HEK293T (cell line): ENCODE measurements around the gene OR4K14.
"Not testable (repeated sequence)": the region's sequence is repeated elsewhere in the genome, so short reads cannot be mapped to it uniquely, and the experiment has no call there.

Experiments used
- CTCF ChIA-PET: fragments of 350-600 bp; formaldehyde crosslinking; extraction: SDS; loops from one replicate; lab custom pipeline; 2021; ENCODE audit warnings: antibody characterized with exemption, inconsistent platforms; lab: Yijun Ruan, JAX
- POLR2A ChIA-PET: fragments of 350-600 bp; formaldehyde crosslinking; extraction: SDS; loops from one replicate; lab custom pipeline; 2020; ENCODE audit warnings: antibody characterized with exemption, inconsistent platforms; lab: Yijun Ruan, JAX
- DNase-seq: peaks from one replicate; pipeline ENCODE4 v3.0.0; 2012; ENCODE audit warnings: mixed read lengths; ENCODE audit errors: extremely low spot score
- ARNT ChIP-seq: fragments of 450-650 bp; IDR thresholded peaks from 2 replicates; pipeline ENCODE4 v1.6.1; 2017; ENCODE audit warnings: mild to moderate bottlenecking
- BHLHE40 ChIP-seq: fragments of 450-650 bp; IDR thresholded peaks from 2 replicates; pipeline ENCODE4 v1.6.1; 2016; ENCODE audit warnings: mild to moderate bottlenecking, moderate library complexity, borderline replicate concordance
- CTBP1 ChIP-seq: fragments of 450-650 bp; IDR thresholded peaks from 2 replicates; pipeline ENCODE4 v1.6.1; 2016; ENCODE audit warnings: borderline replicate concordance
- FOXA1 ChIP-seq: fragments of 450-650 bp; IDR thresholded peaks from 2 replicates; pipeline ENCODE4 v1.6.1; 2016; ENCODE audit warnings: mild to moderate bottlenecking
- FOXK2 ChIP-seq: fragments of 450-650 bp; IDR thresholded peaks from 2 replicates; pipeline ENCODE4 v1.6.1; 2016; ENCODE audit warnings: mild to moderate bottlenecking
- FOXM1 ChIP-seq: fragments of 450-650 bp; IDR thresholded peaks from 2 replicates; pipeline ENCODE4 v1.6.1; 2017; ENCODE audit warnings: mild to moderate bottlenecking, borderline replicate concordance
- HDGF ChIP-seq: fragments of 450-650 bp; IDR thresholded peaks from 2 replicates; pipeline ENCODE4 v1.6.1; 2017; ENCODE audit warnings: antibody characterized with exemption, borderline replicate concordance
- L3MBTL2 ChIP-seq: fragments of 450-650 bp; conservative IDR thresholded peaks from 2 replicates; pipeline ENCODE4 v1.6.1; 2016; ENCODE audit warnings: mild to moderate bottlenecking
- LEF1 ChIP-seq: fragments of 450-650 bp; IDR thresholded peaks from 2 replicates; pipeline ENCODE4 v1.6.1; 2017; ENCODE audit warnings: mild to moderate bottlenecking, borderline replicate concordance
- NFRKB ChIP-seq: fragments of 450-650 bp; IDR thresholded peaks from 2 replicates; pipeline ENCODE4 v1.6.1; 2016; ENCODE audit warnings: mild to moderate bottlenecking, moderate library complexity
- PKNOX1 ChIP-seq: fragments of 450-650 bp; IDR thresholded peaks from 2 replicates; pipeline ENCODE4 v1.6.1; 2016
- SP1 ChIP-seq: fragments of 450-650 bp; IDR thresholded peaks from 2 replicates; pipeline ENCODE4 v1.6.1; 2017
- SUZ12 ChIP-seq: fragments of 450-650 bp; IDR thresholded peaks from 2 replicates; pipeline ENCODE4 v1.6.1; 2016; ENCODE audit warnings: mild to moderate bottlenecking
- TARDBP ChIP-seq: fragments of 450-650 bp; IDR thresholded peaks from 2 replicates; pipeline ENCODE4 v1.6.1; 2016
- ZNF384 ChIP-seq: fragments of 450-650 bp; IDR thresholded peaks from 2 replicates; pipeline ENCODE4 v1.6.1; 2016

Gene OR4K14

DNA sequence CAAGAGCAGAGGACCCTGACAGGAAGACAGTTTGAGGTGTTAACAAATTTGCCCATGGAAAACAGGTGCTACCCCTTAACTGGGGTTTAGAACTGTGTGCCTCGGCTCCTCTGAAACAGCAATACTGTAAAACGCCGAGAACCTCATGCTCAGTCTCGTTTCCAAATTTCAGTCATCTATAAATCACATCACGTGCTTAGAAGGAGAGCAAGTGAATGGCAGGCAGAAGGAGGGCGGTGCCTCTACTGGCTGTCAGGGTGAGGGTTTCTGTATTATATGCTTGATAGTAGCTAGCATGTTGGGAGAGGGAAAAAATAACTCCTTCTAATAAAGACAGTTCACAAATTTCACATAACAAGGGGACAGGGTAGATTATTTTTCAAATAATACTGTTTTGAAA is 12.0 kb upstream of the OR4K14 start:
- TF ChIP-seq FOXK2: no peak
- no peak for TF ChIP-seq L3MBTL2
- TF ChIP-seq HDGF: no peak
- no peak for TF ChIP-seq PKNOX1
- TF ChIP-seq SP1: no peak
- no peak for TF ChIP-seq LEF1
- POLR2A ChIA-PET: no interaction called here
- DNase-seq: no peak
- CTCF ChIA-PET: no interaction called here

DNA sequence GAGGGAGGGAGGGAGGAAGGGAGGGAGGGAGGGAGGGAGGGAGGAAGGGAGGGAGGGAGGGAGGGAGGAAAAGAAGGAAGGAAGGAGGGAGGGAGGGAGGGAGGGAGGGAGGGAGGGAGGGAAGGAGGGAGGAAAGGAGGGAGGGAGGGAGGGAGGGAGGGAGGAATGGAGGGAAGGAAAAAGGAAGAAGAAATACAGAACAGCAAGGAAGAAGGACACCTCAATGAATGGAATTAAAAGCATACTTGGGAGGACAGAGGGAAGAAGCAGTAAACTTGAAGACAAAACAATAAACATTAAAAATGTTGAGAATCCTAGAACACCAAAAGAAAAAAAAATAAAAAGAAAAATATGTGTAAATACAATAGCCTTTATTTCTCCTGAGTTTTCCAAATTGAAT is 11.0 kb downstream of the OR4K14 start:
- DNase-seq: no peak
- ChIA-PET CTCF (no interaction called here), POLR2A (no interaction called here)
- no peak for TF ChIP-seq L3MBTL2

DNA sequence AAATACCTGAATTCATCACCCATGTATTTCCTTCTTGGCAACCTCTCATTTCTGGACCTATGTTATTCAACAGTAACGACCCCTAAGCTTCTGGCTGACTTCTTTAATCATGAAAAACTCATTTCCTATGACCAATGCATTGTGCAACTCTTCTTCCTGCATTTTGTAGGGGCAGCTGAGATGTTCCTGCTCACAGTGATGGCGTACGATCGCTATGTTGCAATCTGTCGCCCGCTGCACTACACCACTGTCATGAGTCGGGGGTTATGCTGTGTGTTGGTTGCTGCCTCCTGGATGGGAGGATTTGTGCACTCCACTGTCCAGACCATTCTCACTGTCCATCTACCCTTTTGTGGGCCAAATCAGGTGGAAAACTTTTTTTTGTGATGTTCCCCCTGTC is 16.8 kb downstream of the OR4K14 start:
- no peak for DNase-seq
- ChIA-PET CTCF (no interaction called here), POLR2A (no interaction called here)
- TF ChIP-seq ZNF384: no peak
- TF ChIP-seq LEF1: no peak
- no peak for TF ChIP-seq BHLHE40
- no peak for TF ChIP-seq CTBP1
- TF ChIP-seq FOXA1: no peak

GRCh38 chr14:20001863-20002262 is 17.2 kb downstream of the OR4K14 start, which contains the start of gene OR4Q2:
Gene OR4Q2 (plus strand): TSS chr14:20002163.
- no peak for DNase-seq
- ChIA-PET POLR2A (no interaction called here), CTCF (no interaction called here)
- TF ChIP-seq FOXA1 (no peak), SP1 (no peak), FOXK2 (no peak), FOXM1 (no peak), HDGF (no peak), SUZ12 (no peak), NFRKB (no peak), LEF1 (no peak), ARNT (no peak)

GRCh38 chr14:19993438-19993837 is 25.7 kb downstream of the OR4K14 start:
- ChIA-PET POLR2A (interaction anchor here (0.6 kb wide), 1 partner anchor 181 kb away, joined by 3 read pairs; no protein-coding TSS in a partner anchor), CTCF (no interaction called here)
- TF ChIP-seq FOXM1 (no peak), BHLHE40 (no peak), ARNT (no peak), FOXK2 (no peak), TARDBP (no peak), NFRKB (no peak), PKNOX1 (no peak), FOXA1 (no peak), L3MBTL2 (no peak)
- DNase-seq: no peak

DNA sequence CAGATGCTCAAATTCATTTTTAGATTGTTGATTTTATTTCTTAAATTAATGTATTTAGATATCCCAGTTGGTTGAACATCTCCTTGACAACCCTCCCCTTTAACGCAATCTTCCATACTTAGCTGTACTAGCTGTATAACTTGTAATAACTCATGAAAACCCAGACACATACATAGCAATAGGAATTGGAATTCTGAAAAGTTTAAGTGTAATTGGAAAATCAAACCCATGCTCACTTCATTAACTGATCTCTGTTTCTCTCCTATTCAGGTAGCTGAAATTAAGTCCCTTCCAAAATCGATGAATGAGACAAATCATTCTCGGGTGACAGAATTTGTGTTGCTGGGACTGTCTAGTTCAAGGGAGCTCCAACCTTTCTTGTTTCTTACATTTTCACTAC is 43.8 kb downstream of the OR4K14 start, which contains the start of gene OR4K15:
OR4K15 (plus strand) TSS at position 301 of the 400 bp plus-strand sequence; CDS start at position 301, 0 bp downstream.
- ChIA-PET CTCF (no interaction called here), POLR2A (no interaction called here)
- DNase-seq: no peak
- TF ChIP-seq CTBP1 (no peak), ZNF384 (no peak), L3MBTL2 (no peak), HDGF (no peak), ARNT (no peak), SUZ12 (no peak)

GRCh38 chr14:19974844-19975243 is 44.3 kb downstream of the OR4K14 start:
- CTCF ChIA-PET: no interaction called here
- TF ChIP-seq PKNOX1 (no peak), SUZ12 (no peak), NFRKB (no peak), FOXK2 (no peak), TARDBP (no peak), HDGF (no peak), FOXA1 (no peak)
- no peak for DNase-seq
- POLR2A ChIA-PET: no interaction called here

- CTCF ChIA-PET, DNase-seq, POLR2A ChIA-PET: not testable (repeated sequence)
These were observed 49.4 kb downstream of the OR4K14 start for GRCh38 chr14:19969735-19970134.
